H1 (cell line): ENCODE measurements around the gene APLP2. TPM values are rescaled to one million over a fixed set of nuclear protein-coding genes. Genes with fewer than 3 reads are reported as not detected.

Experiments used
- CTCF ChIA-PET: fragments of 300-600 bp; sonication (Branson Sonifier 250); formaldehyde crosslinking; loops from one replicate; lab custom pipeline; 2021; ENCODE audit not compliant: partially characterized antibody; lab: Charles Lee
- POLR2A ChIA-PET: fragments of 300-600 bp; sonication (Branson Sonifier 250); formaldehyde crosslinking; loops from one replicate; lab custom pipeline; 2021; ENCODE audit warnings: inconsistent platforms; ENCODE audit not compliant: partially characterized antibody; lab: Charles Lee
- DNase-seq, 2 experiments: peaks; one replicate each; pipeline versions ENCODE4 v3.0.0 to v3.0.0-alpha.2; 2010 to 2022; ENCODE audit warnings: low spot score in 2 of 2, low read depth in 1 of 2, mixed read lengths in 1 of 2
- FAIRE-seq: peaks from 2 replicates; lab custom pipeline; 2011; peaks lifted over from hg19 to GRCh38; lab: Jason Lieb, UNC
- H2AFZ ChIP-seq: 2 replicates; pipeline ENCODE4 v1.8.1; 2012; ENCODE audit warnings: low read length, inconsistent platforms
- H2AK5ac ChIP-seq: 2 replicates; pipeline ENCODE4 v1.6.1; 2013; ENCODE audit warnings: low read depth, low read length
- H2BK120ac ChIP-seq: replicated peaks from 2 replicates; pipeline ENCODE3; 2013; ENCODE audit warnings: low read depth, low read length, inconsistent platforms
- H2BK12ac ChIP-seq: 2 replicates; pipeline ENCODE4 v1.6.1; 2013; ENCODE audit warnings: low read depth, low read length
- H2BK15ac ChIP-seq: 2 replicates; pipeline ENCODE4 v1.6.1; 2013; ENCODE audit warnings: low read length
- H2BK20ac ChIP-seq: 2 replicates; pipeline ENCODE4 v1.6.1; 2013; ENCODE audit warnings: low read length
- H2BK5ac ChIP-seq: 2 replicates; pipeline ENCODE4 v1.6.1; 2013; ENCODE audit warnings: low read depth, low read length
- H3K14ac ChIP-seq: 2 replicates; pipeline ENCODE4 v1.6.1; 2013; ENCODE audit warnings: inconsistent platforms; ENCODE audit not compliant: insufficient read length
- H3K18ac ChIP-seq: 2 replicates; pipeline ENCODE4 v1.6.1; 2013; ENCODE audit warnings: low read length; ENCODE audit errors: extremely low read depth
- H3K23ac ChIP-seq: 2 replicates; pipeline ENCODE4 v1.6.1; 2013; ENCODE audit warnings: inconsistent platforms; ENCODE audit not compliant: insufficient read length
- H3K23me2 ChIP-seq: 2 replicates; pipeline ENCODE4 v1.6.1; 2013; ENCODE audit warnings: low read depth, low read length
- H3K27ac ChIP-seq: 2 replicates; pipeline ENCODE4 v1.6.1; 2011; ENCODE audit warnings: low read depth, low read length, inconsistent platforms
- H3K27me3 ChIP-seq, 4 experiments: replicated peaks in 1 of 4; 1 replicate in 1 of 4; 2 replicates in 3 of 4; pipeline versions ENCODE4 v1.6.1 to v1.8.1; 2011 to 2013; ENCODE audit warnings: low read length in 3 of 4, mild to moderate bottlenecking in 3 of 4, inconsistent platforms in 2 of 4, mixed read lengths in 2 of 4, moderate library complexity in 1 of 4; ENCODE audit not compliant: control insufficient read depth in 3 of 4, insufficient read depth in 3 of 4; ENCODE audit errors: extremely low read depth in 1 of 4
- H3K36me3 ChIP-seq, 4 experiments: 2 replicates each; pipeline versions ENCODE4 v1.6.1 to v1.8.1; 2011 to 2013; ENCODE audit warnings: mild to moderate bottlenecking in 4 of 4, low read length in 3 of 4, moderate library complexity in 2 of 4, control low read depth in 1 of 4, inconsistent platforms in 1 of 4; ENCODE audit not compliant: insufficient read depth in 4 of 4, control insufficient read depth in 2 of 4
- H3K4ac ChIP-seq: replicated peaks from 2 replicates; pipeline ENCODE3; 2013; ENCODE audit warnings: low read length, low read depth, mixed read lengths, inconsistent platforms; ENCODE audit not compliant: insufficient read length
- H3K4me1 ChIP-seq, 4 experiments: replicated peaks in 1 of 4; 1 replicate in 1 of 4; 2 replicates in 3 of 4; pipeline versions ENCODE4 v1.6.1 to v1.8.1; 2011 to 2013; ENCODE audit warnings: low read length in 3 of 4, inconsistent platforms in 2 of 4, mixed read lengths in 1 of 4; ENCODE audit not compliant: insufficient read depth in 4 of 4, control insufficient read depth in 3 of 4
- H3K4me2 ChIP-seq, 2 experiments: 2 replicates each; pipeline versions ENCODE4 v1.6.1 to v1.8.1; 2011 to 2013; ENCODE audit warnings: low read depth in 2 of 2, low read length in 2 of 2, control low read depth in 1 of 2, inconsistent platforms in 1 of 2, mild to moderate bottlenecking in 1 of 2; ENCODE audit not compliant: insufficient read depth in 1 of 2
- H3K4me3 ChIP-seq, 4 experiments: fragments of 200-600, 300-600 bp in 1 of 4; sonication (generic), shearing (Covaris generic), sonication (Bioruptor Twin) in 1 of 4; 2 replicates each; pipeline versions ENCODE4 v1.5.1 to v1.8.1; 2011 to 2016; ENCODE audit warnings: low read length in 4 of 4, low read depth in 3 of 4, control low read depth in 2 of 4, inconsistent platforms in 2 of 4, mild to moderate bottlenecking in 2 of 4, mixed read lengths in 1 of 4, moderate library complexity in 1 of 4; ENCODE audit not compliant: insufficient read depth in 2 of 4; ENCODE audit errors: extremely low read depth in 1 of 4
- H3K56ac ChIP-seq: replicated peaks from 2 replicates; pipeline ENCODE3; 2013; ENCODE audit warnings: low read depth, mild to moderate bottlenecking, mixed read lengths, low read length, inconsistent platforms; ENCODE audit not compliant: insufficient read length
- H3K79me1 ChIP-seq: 2 replicates; pipeline ENCODE4 v1.6.1; 2013; ENCODE audit warnings: low read depth, low read length, control low read depth
- H3K79me2 ChIP-seq, 2 experiments: 2 replicates each; pipeline versions ENCODE4 v1.6.1 to v1.8.1; 2012 to 2013; ENCODE audit warnings: low read length in 2 of 2, mild to moderate bottlenecking in 2 of 2, inconsistent platforms in 1 of 2; ENCODE audit not compliant: insufficient read depth in 2 of 2, control insufficient read depth in 1 of 2
- H3K9ac ChIP-seq, 4 experiments: replicated peaks in 1 of 4; 1 replicate in 1 of 4; 2 replicates in 3 of 4; pipeline versions ENCODE4 v1.6.1 to v1.8.1; 2011 to 2013; ENCODE audit warnings: low read depth in 3 of 4, low read length in 3 of 4, control low read depth in 2 of 4, mild to moderate bottlenecking in 2 of 4, moderate library complexity in 2 of 4, inconsistent platforms in 1 of 4; ENCODE audit errors: extremely low read depth in 1 of 4
- H3K9me3 ChIP-seq, 2 experiments: 2 replicates each; pipeline versions ENCODE4 v1.6.1 to v1.8.1; 2012 to 2013; ENCODE audit warnings: mild to moderate bottlenecking in 2 of 2, moderate library complexity in 2 of 2, control low read depth in 1 of 2, inconsistent platforms in 1 of 2, low read depth in 1 of 2, low read length in 1 of 2, mixed read lengths in 1 of 2; ENCODE audit not compliant: insufficient read depth in 2 of 2
- H4K20me1 ChIP-seq, 2 experiments: replicated peaks in 1 of 2; 2 replicates each; pipeline versions ENCODE3 to v1.8.1; 2011 to 2013; ENCODE audit warnings: inconsistent platforms in 2 of 2, low read length in 2 of 2, mild to moderate bottlenecking in 1 of 2; ENCODE audit not compliant: insufficient read depth in 2 of 2, control insufficient read depth in 1 of 2
- H4K5ac ChIP-seq: 2 replicates; pipeline ENCODE4 v1.6.1; 2013; ENCODE audit warnings: low read length, low read depth, mixed read lengths, inconsistent platforms; ENCODE audit not compliant: insufficient read length
- H4K8ac ChIP-seq: 2 replicates; pipeline ENCODE4 v1.8.0; 2013; ENCODE audit warnings: mild to moderate bottlenecking, moderate library complexity, low read length, inconsistent platforms; ENCODE audit not compliant: insufficient read depth; ENCODE audit errors: extremely low read depth
- H4K91ac ChIP-seq: replicated peaks from 2 replicates; pipeline ENCODE3; 2013; ENCODE audit warnings: low read length, mixed read lengths, inconsistent platforms; ENCODE audit not compliant: insufficient read length
- POLR2A ChIP-seq, 2 experiments: IDR thresholded peaks; 1 replicate in 1 of 2; 2 replicates in 1 of 2; pipeline ENCODE4 v1.6.1; 2011; ENCODE audit warnings: low read depth in 2 of 2, low read length in 2 of 2, mild to moderate bottlenecking in 2 of 2; ENCODE audit errors: control extremely low read depth in 1 of 2
- SRF ChIP-seq: IDR thresholded peaks from 2 replicates; pipeline ENCODE4 v1.6.1; 2011; ENCODE audit warnings: mild to moderate bottlenecking, low read depth, low read length, moderate library complexity
- WGBS, 2 experiments: shearing (Covaris generic) in 1 of 2; methylation state at CpG; one replicate each; pipeline versions ENCODE4 v1.1.6 to v1.1.7; 2013 to 2015; ENCODE audit warnings: low lambda C conversion rate in 2 of 2, mixed read lengths in 2 of 2, inconsistent platforms in 1 of 2, low coverage in 1 of 2, missing lambda C conversion rate in 1 of 2; ENCODE audit not compliant: insufficient replicate concordance in 2 of 2, insufficient coverage in 1 of 2, insufficient read length in 1 of 2; ENCODE audit errors: extremely low coverage in 1 of 2, missing lambda C conversion rate in 1 of 2; 5-methylcytosine and 5-hydroxymethylcytosine counted together
- polyA plus RNA-seq, 7 experiments: library from polyadenylated mRNA; depleted of rRNA in 3 of 7; stranded (reverse) in 5 of 7; unstranded in 2 of 7; fragments of >200 nt in 5 of 7; fragments of 200-250 nt in 2 of 7; gene quantifications; 1 replicate in 5 of 7; 2 replicates in 1 of 7; 4 replicates in 1 of 7; pipeline versions ENCODE4 v1.2.1 to v1.2.3, GENCODE V29; 2011 to 2013; ENCODE audit warnings: missing spikeins in 2 of 7, mixed read lengths in 2 of 7
- total RNA-seq: library from RNA; stranded (reverse); fragmentation: NEBNext Ultra II Directional; extraction: Animal tissue kit (Norgen Biotek cat#: 25700); gene quantifications from 2 replicates; pipeline ENCODE4 v1.2.1, GENCODE V29; 2021

Gene APLP2
- total and polyA plus RNA-seq, 2 of the 8 experiments (the other 6 are each of a cell fraction or from before 2014, with no cell fraction given) = 222 to 315 TPM

DNA sequence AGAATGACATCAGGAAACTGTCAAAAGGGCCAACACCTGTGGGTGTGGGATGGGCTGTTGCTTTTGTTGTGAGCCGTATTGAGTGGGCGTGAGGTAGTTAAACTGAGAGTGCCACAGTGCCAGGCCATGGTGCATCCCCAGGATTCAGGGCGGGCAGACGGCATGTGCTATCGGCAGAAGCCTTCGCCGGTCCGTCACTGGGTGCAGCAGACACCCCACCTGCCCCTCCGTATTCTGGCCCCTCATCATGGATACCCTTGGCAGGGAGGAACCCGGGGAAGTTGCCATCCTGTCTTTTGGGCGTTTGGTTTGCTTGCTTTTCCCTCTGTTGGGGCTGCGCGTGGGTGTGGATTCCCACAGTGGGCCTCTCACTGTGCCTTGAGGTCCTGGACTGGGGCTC, 117.4 kb downstream of the APLP2 start:
- H3K4me1 ChIP-seq = no peaks in the 10 kb centered on the region
- no peak for FAIRE-seq
- no peak overlapping the region for H3K18ac ChIP-seq
- H2AK5ac ChIP-seq = no peak overlapping the region
- H3K36me3 ChIP-seq = no peaks in the 10 kb centered on the region
- H4K91ac ChIP-seq = peak overlapping the region; percentile 26
- no peak overlapping the region for H2BK5ac ChIP-seq
- H4K20me1 ChIP-seq = peaks cover 0 to 3% of the 10 kb centered on the region in 2 experiments
- no peaks in the 10 kb centered on the region for H3K79me2 ChIP-seq
- H4K5ac ChIP-seq = no peak overlapping the region
- TF ChIP-seq SRF (no peak), POLR2A (IDR thresholded peaks at IDR 0.05; ENCODE audit: control extremely low read depth in 1 of 2, low read depth in 2 of 2, low read length in 2 of 2) (no peak)
- no peak overlapping the region for H2BK120ac ChIP-seq
- no peak overlapping the region for H3K4ac ChIP-seq
- 89% methylated on average over 13 of the region's 13 CpGs; no CpG with 5 or more reads in 1 of the 2 experiments for WGBS, 2 experiments
- no peak overlapping the region for H3K14ac ChIP-seq
- H2BK15ac ChIP-seq = peak overlapping the region; percentile 46; the same call in 1 of the 2 replicates
- no peaks in the 10 kb centered on the region for H3K27me3 ChIP-seq
- ChIA-PET CTCF (no interaction called here), POLR2A (no interaction called here)
- H3K79me1 ChIP-seq = no peaks in the 10 kb centered on the region
- no peak overlapping the region for H3K4me3 ChIP-seq
- H3K23me2 ChIP-seq = no peaks in the 10 kb centered on the region
- no peak overlapping the region for H2AFZ ChIP-seq
- H4K8ac ChIP-seq = no peak overlapping the region
- H3K56ac ChIP-seq = no peak overlapping the region
- H3K27ac ChIP-seq = no peak overlapping the region
- no peak for DNase-seq
- no peaks in the 10 kb centered on the region for H3K9me3 ChIP-seq
- no peak overlapping the region for H2BK20ac ChIP-seq
- no peak overlapping the region for H3K23ac ChIP-seq
- H3K9ac ChIP-seq = no peak overlapping the region
- H3K4me2 ChIP-seq = no peak overlapping the region
- no peak overlapping the region for H2BK12ac ChIP-seq
